Measurements from ENCODE around the gene ATRN. TPM values are rescaled to one million over a fixed set of nuclear protein-coding genes. Genes with fewer than 3 reads are reported as not detected.

Gene ATRN
- polyA plus RNA-seq, 1 donor (not counting 4 experiments of a cell fraction or from before 2014, with no cell fraction given) = 49.9 TPM

DNA sequence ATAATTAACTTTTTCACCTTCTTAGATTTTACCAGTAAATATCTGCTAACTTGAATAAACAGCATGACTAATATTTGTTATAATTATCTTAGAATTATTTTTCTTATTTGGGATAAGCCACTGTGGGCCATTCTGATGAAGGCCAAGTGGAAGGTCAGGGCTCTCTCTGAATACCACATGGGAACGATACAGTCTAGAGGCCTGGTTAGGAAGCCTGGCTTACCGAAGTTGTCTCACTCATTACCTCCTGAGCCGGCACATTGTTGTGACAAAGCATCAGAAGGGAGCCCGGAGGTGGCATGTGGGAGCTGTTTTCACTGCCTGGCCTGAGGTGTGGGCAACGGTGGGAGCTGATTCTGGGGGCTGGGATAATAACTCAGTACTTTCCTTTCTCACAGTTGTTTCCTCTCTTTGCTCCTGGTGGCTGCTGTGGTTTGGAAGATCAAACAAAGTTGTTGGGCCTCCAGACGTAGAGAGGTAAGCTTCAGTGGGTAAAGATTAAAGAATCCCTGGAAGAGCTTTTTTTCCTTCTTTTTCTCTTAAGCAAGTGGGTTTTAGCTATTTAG lies 163.2 kb downstream of the ATRN start:
- dilution Hi-C loops (cut with MboI; ENCODE audit: extremely low pct_ligation_motif_present, low sequenced_read_pairs) = no loop called here
- no peak overlapping the region for H2AFZ ChIP-seq (ENCODE audit: control insufficient read depth, low read length)
- H3K4me1 ChIP-seq (ENCODE audit: control insufficient read depth, extremely low read depth, insufficient read depth, low read length) = no peaks in the 10 kb centered on the region
- FAIRE-seq (no peak), DNase-seq (ENCODE audit: low read depth, low spot score) (no peak)
- H3K9me1 ChIP-seq (ENCODE audit: control insufficient read depth, extremely low read depth, insufficient read depth, low read length) = peaks cover 4% of the 10 kb centered on the region
- H3K4me2 ChIP-seq (ENCODE audit: control insufficient read depth, extremely low read depth, insufficient read depth, low read depth, low read length) = no peak overlapping the region
- H3K9me3 ChIP-seq (ENCODE audit: control insufficient read depth, low read depth, low read length) = no peaks in the 10 kb centered on the region
- H3K79me2 ChIP-seq (ENCODE audit: control insufficient read depth, insufficient read depth, low read length) = no peaks in the 10 kb centered on the region
- no peak overlapping the region for H3K9ac ChIP-seq (ENCODE audit: control insufficient read depth, extremely low read depth, insufficient read depth, low read length)
- H4K20me1 ChIP-seq (ENCODE audit: control insufficient read depth, extremely low read depth, insufficient read depth, low read length) = no peaks in the 10 kb centered on the region
- no peak overlapping the region for H3K4me3 ChIP-seq (ENCODE audit: control insufficient read depth in 2 of 3, extremely low read depth in 1 of 3, insufficient read depth in 2 of 3, low read depth in 1 of 3, low read length in 3 of 3)
- H3K27ac ChIP-seq (ENCODE audit: control insufficient read depth, insufficient read depth, low read length) = no peak overlapping the region
- no peak for TF ChIP-seq EZH2 (IDR thresholded peaks at IDR 0.05; ENCODE audit: low read length)
- no peaks in the 10 kb centered on the region for H3K27me3 ChIP-seq (ENCODE audit: control insufficient read depth, extremely low read depth, insufficient read depth, low read length)
- H3K36me3 ChIP-seq (ENCODE audit: control insufficient read depth in 2 of 2, extremely low read depth in 1 of 2, insufficient read depth in 2 of 2, low read length in 2 of 2) = peaks cover 4% of the 10 kb centered on the region in 2 experiments

DNA sequence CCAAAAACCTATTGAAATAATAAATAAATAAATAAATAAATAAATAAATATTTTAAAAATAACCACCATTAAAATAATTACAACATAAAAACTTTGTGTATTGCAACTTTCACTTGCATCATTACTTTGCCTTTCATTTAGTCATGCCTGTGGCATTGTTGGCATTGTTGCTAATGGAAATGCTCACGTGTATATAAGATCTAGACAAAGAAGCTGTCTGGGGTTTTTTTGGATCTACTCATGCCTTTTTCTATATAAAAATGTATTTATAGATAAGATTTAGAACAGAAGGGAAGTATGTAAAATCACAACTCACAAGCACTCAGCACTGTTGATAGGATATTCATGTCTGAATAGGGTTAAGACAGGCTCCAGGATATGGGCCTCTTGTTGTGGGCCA lies 164.5 kb downstream of the ATRN start:
- H3K36me3 ChIP-seq (ENCODE audit: control insufficient read depth in 2 of 2, extremely low read depth in 1 of 2, insufficient read depth in 2 of 2, low read length in 2 of 2) = peaks cover 2 to 4% of the 10 kb centered on the region in 2 experiments
- no peaks in the 10 kb centered on the region for H4K20me1 ChIP-seq (ENCODE audit: control insufficient read depth, extremely low read depth, insufficient read depth, low read length)
- no peaks in the 10 kb centered on the region for H3K9me1 ChIP-seq (ENCODE audit: control insufficient read depth, extremely low read depth, insufficient read depth, low read length)
- no peak for DNase-seq (ENCODE audit: low read depth, low spot score)
- dilution Hi-C loops (cut with MboI; ENCODE audit: extremely low pct_ligation_motif_present, low sequenced_read_pairs) = no loop called here
- TF ChIP-seq EZH2 (IDR thresholded peaks at IDR 0.05; ENCODE audit: low read length) (no peak), CTCF (optimal IDR thresholded peaks at IDR 0.05 in 1 of 3, IDR thresholded peaks at IDR 0.05 in 1 of 3, conservative IDR thresholded peaks at IDR 0.05 in 1 of 3; ENCODE audit: extremely low read depth in 1 of 3, insufficient read depth in 2 of 3, low read length in 3 of 3) (no peak)
- no peaks in the 10 kb centered on the region for H3K79me2 ChIP-seq (ENCODE audit: control insufficient read depth, insufficient read depth, low read length)
- H3K27ac ChIP-seq (ENCODE audit: control insufficient read depth, insufficient read depth, low read length) = no peak overlapping the region
- no peak overlapping the region for H3K4me2 ChIP-seq (ENCODE audit: control insufficient read depth, extremely low read depth, insufficient read depth, low read depth, low read length)
- H3K4me3 ChIP-seq (ENCODE audit: control insufficient read depth in 2 of 3, extremely low read depth in 1 of 3, insufficient read depth in 2 of 3, low read depth in 1 of 3, low read length in 3 of 3) = no peak overlapping the region
- no peaks in the 10 kb centered on the region for H3K27me3 ChIP-seq (ENCODE audit: control insufficient read depth, extremely low read depth, insufficient read depth, low read length)
- H2AFZ ChIP-seq (ENCODE audit: control insufficient read depth, low read length) = no peak overlapping the region
- H3K9ac ChIP-seq (ENCODE audit: control insufficient read depth, extremely low read depth, insufficient read depth, low read length) = no peak overlapping the region
- FAIRE-seq = no peak
- no peaks in the 10 kb centered on the region for H3K9me3 ChIP-seq (ENCODE audit: control insufficient read depth, low read depth, low read length)
- H3K4me1 ChIP-seq (ENCODE audit: control insufficient read depth, extremely low read depth, insufficient read depth, low read length) = no peaks in the 10 kb centered on the region

GRCh38 chr20:3640259-3640658 lies 169.4 kb downstream of the ATRN start:
- H3K4me3 ChIP-seq (ENCODE audit: control insufficient read depth in 2 of 3, extremely low read depth in 1 of 3, insufficient read depth in 2 of 3, low read depth in 1 of 3, low read length in 3 of 3) = no peak overlapping the region
- H2AFZ ChIP-seq (ENCODE audit: control insufficient read depth, low read length) = no peak overlapping the region
- peaks cover 0 to 5% of the 10 kb centered on the region in 2 experiments for H3K36me3 ChIP-seq (ENCODE audit: control insufficient read depth in 2 of 2, extremely low read depth in 1 of 2, insufficient read depth in 2 of 2, low read length in 2 of 2)
- H3K27ac ChIP-seq (ENCODE audit: control insufficient read depth, insufficient read depth, low read length) = no peak overlapping the region
- dilution Hi-C loops (cut with MboI; ENCODE audit: extremely low pct_ligation_motif_present, low sequenced_read_pairs) = no loop called here
- no peak for DNase-seq (ENCODE audit: low read depth, low spot score)
- H3K4me1 ChIP-seq (ENCODE audit: control insufficient read depth, extremely low read depth, insufficient read depth, low read length) = no peaks in the 10 kb centered on the region
- H3K79me2 ChIP-seq (ENCODE audit: control insufficient read depth, insufficient read depth, low read length) = no peaks in the 10 kb centered on the region
- H3K9ac ChIP-seq (ENCODE audit: control insufficient read depth, extremely low read depth, insufficient read depth, low read length) = no peak overlapping the region
- no peaks in the 10 kb centered on the region for H3K9me1 ChIP-seq (ENCODE audit: control insufficient read depth, extremely low read depth, insufficient read depth, low read length)
- H3K4me2 ChIP-seq (ENCODE audit: control insufficient read depth, extremely low read depth, insufficient read depth, low read depth, low read length) = no peak overlapping the region
- no peaks in the 10 kb centered on the region for H4K20me1 ChIP-seq (ENCODE audit: control insufficient read depth, extremely low read depth, insufficient read depth, low read length)
- FAIRE-seq = no peak
- no peaks in the 10 kb centered on the region for H3K27me3 ChIP-seq (ENCODE audit: control insufficient read depth, extremely low read depth, insufficient read depth, low read length)
- H3K9me3 ChIP-seq (ENCODE audit: control insufficient read depth, low read depth, low read length) = no peaks in the 10 kb centered on the region
- no peak for TF ChIP-seq EZH2 (IDR thresholded peaks at IDR 0.05; ENCODE audit: low read length)
- no peak for TF ChIP-seq CTCF (optimal IDR thresholded peaks at IDR 0.05 in 1 of 3, IDR thresholded peaks at IDR 0.05 in 1 of 3, conservative IDR thresholded peaks at IDR 0.05 in 1 of 3; ENCODE audit: extremely low read depth in 1 of 3, insufficient read depth in 2 of 3, low read length in 3 of 3)

Measured in keratinocyte (primary cell).